HG02852 (cell line): ENCODE data around the gene SH2D4B.
"Not testable (repeated sequence)": the region's sequence is repeated elsewhere in the genome, so short reads cannot be mapped to it uniquely, and the experiment has no call there.

ENCODE experiments used
- ATAC-seq: cut with Tn5 transposase; IDR thresholded peaks from one replicate; pipeline ENCODE4 v1.9.1; 2021; ENCODE audit warnings: mild to moderate bottlenecking, moderate library complexity; ENCODE audit not compliant: unreplicated experiment

The SH2D4B gene

DNA sequence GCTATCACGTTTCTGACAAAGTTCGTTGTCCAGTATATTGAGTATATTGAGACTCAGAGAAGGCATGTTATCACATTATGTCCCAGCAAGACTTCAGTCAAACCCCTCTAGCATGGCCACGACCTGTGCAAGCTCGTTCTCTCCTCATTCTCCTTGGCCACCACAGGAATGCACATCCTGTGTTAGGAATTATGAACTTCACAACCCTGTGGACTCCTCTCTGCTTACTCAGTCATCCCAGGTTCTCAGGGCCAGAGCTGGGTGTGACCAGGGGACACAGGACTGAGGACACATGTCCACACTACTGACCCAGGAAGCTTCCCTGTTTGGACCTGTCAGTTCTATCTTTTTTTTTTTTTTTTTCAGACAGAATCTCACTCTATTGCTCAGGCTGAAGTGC is 4.4 kb downstream of the SH2D4B start:
- ATAC-seq: no peak

- ATAC-seq: no peak
These were observed 5.1 kb downstream of the SH2D4B start for GRCh38 chr10:80542652-80543318.

- ATAC-seq: not testable (repeated sequence)
These were observed 5.6 kb downstream of the SH2D4B start for GRCh38 chr10:80543319-80543672.

- ATAC-seq: no peak
These were observed 6.7 kb downstream of the SH2D4B start for GRCh38 chr10:80544316-80544953.

- ATAC-seq: no peak
These were observed 7.7 kb downstream of the SH2D4B start for GRCh38 chr10:80545258-80545881.

DNA sequence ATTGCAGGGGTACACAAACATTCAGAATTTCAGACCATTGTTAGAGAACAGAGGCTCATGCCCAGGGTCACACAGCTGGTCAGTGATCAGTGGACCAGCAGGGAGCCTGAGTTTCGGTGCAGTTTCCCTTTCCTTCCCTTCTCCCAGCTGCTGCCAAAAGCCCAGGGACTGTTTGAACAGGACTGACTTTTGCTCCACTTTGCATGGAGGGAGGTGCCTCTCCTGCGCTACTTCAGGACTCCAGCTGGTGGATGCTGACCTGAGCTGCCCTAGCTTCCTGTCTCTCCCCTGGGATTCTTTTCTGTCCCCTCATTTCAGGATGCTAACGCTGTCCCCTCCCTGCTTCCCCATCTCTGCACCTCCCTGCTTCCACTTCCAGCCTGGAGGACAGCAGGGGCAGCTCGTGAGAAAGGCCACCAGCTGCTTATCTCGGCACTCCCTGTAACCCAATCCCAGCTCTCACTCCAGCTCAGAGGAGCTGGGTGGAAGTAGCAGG is 14.5 kb downstream of the SH2D4B start:
- no peak for ATAC-seq

DNA sequence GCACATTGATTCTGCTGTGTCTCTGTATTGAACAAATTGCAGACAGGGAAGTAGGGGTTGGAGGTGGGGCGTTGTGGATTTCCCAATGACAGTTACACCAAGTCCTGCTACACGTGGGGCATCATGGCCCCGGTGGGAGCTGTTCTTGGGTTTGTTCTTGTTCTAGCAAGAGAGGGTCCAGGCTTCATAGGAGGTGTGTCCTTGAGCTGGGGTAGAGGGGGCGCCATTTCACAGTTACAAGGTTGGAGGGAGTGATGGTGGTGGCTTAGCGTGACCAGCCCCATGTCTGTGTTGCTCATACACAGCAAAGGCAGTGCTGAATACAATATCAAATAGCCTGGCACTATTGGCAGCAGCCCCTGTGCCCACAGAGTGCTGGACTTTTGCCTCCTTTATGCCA is 15.7 kb downstream of the SH2D4B start:
- no peak for ATAC-seq

GRCh38 chr10:80554050-80554449 is 16.3 kb downstream of the SH2D4B start:
- ATAC-seq: no peak

- no peak for ATAC-seq
These were observed 17.7 kb downstream of the SH2D4B start for GRCh38 chr10:80555415-80555814.

DNA sequence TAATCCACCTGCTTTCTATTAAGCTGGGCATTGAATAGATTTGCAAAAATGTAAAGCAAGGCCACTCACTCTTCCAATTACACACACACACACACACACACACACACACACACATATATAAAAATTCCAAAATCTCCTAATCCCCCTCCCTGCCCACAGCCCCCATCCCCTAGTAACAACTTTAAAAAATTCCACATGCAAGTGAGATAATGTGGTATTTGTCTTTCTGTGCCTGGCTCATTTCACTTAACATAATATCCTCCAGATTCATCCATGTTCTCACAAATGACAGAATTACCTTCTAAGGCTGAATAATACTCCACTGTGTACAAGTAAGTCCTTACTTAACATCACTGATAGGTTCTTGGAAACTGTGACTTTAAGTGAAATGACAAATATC is 24.2 kb downstream of the SH2D4B start:
- ATAC-seq: no peak

GRCh38 chr10:80567292-80567691 is 29.6 kb downstream of the SH2D4B start:
- no peak for ATAC-seq

DNA sequence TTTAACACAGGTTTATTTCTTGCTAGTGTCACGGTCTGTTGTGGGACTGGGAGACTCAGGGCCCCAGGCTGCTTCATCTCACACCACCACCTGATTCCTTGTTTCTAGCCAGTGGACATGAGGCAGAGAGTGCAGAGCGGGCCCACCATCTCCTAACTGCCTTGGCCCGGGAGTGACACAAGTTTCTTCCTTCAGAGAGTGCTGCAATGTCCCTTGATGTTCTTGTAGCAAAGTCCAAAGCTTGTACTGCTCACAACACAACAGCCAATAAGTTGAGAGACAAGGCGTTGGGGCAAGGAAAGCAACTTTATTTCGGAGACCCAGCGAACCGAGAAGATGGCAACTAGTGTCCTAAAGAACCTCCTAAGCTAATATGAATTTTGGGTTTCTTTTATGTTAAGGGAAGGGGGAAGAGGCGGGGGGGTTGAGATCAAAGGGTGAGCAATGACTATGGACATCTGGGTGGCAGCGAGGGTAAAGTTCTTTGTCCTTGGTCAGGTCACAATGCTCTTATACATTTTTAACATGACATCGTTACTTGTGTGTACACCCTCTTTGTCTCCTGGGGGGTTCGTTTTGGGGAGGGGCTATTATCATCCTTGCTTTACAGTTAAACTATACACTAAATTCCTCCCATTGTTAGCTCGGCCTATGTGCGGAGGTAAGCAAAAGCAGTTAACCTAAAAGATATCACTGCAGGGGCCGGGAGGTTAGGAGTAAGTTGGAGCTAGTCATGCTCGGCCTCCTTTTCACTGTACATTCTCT is 31.6 kb downstream of the SH2D4B start:
- no peak for ATAC-seq

DNA sequence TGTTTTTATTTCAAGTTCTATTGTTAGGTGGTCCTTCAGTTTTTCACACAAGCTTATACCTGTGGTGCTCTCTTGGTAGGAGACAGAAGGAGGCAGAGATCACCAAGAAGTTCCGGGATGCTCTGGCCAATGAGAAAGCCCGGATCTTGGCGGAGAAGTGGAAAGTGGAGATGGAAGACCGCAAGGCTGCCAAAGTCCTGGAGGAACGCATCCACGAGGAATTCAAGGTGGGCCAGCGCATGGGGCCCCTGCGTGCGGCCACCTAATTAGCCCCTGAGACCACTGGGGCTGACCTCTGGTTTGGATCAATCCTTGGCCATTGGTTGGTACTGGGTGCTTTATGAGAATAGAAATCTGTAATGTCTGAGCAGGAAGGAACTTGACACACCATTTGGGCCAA is 33.6 kb downstream of the SH2D4B start:
- ATAC-seq: no peak

DNA sequence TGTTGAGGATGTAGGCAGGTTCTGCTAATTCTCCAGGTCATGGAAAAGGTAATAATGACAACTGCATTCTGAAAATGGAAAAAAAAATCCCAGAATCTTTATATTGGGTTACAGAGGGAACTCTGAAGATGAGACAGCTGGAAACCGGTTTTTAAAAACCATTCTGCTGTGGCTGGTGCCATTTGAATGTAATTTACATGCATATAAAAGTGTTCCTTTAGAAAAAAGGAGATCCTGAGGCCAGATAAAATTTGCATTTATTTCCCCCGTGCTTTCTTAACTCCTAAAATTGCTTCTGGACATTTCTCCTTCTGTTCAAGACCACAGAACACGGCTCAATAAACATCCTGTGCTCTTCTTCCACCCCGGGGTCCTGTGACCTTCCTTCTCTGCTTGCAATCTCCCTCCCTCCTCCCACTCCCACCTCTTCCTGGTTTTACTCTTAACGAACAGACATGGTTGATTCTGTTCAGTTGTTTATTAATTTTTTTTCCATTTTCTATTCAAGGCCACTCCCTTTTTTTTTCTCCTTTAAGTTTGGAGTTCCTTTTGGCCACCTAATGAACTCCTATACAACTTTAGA is 41.6 kb downstream of the SH2D4B start:
- ATAC-seq: no peak

DNA sequence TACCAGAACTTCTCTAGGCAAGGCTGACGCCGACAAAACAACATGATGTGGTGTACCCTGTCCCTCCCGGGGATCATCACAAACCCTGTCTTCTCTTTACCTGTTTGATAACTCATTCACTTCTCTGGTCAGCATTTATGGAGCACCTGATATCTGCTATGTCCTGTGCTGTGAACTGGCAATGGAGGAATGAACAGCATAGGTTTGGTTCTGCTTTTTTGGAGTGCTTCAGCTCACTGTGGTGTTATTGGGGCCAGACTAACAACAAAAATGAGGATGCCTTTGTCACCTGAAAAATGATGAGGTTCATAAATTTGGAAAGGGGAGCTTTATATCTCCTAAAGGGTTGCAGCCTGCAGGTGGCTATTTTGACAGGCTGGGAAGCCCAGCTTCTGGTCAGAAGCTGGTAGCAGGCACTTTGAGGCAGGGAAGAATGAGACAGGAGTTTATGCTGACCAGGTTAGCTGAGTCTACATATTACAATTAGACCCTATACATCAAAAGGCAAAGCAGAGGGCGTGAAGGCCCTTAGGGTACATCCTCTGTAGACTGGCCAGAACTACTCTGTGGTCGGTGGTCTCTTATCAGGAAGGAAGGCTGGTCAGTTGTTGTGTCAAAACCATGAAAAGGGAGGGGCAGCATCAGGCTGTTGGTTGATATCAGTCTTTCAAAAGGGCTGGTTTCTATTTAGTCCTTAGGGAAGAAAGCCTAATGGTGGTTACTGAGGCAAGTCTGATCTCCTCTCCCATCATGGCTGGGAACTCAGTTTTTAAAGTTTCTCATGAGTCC is 42.3 kb downstream of the SH2D4B start:
- no peak for ATAC-seq

DNA sequence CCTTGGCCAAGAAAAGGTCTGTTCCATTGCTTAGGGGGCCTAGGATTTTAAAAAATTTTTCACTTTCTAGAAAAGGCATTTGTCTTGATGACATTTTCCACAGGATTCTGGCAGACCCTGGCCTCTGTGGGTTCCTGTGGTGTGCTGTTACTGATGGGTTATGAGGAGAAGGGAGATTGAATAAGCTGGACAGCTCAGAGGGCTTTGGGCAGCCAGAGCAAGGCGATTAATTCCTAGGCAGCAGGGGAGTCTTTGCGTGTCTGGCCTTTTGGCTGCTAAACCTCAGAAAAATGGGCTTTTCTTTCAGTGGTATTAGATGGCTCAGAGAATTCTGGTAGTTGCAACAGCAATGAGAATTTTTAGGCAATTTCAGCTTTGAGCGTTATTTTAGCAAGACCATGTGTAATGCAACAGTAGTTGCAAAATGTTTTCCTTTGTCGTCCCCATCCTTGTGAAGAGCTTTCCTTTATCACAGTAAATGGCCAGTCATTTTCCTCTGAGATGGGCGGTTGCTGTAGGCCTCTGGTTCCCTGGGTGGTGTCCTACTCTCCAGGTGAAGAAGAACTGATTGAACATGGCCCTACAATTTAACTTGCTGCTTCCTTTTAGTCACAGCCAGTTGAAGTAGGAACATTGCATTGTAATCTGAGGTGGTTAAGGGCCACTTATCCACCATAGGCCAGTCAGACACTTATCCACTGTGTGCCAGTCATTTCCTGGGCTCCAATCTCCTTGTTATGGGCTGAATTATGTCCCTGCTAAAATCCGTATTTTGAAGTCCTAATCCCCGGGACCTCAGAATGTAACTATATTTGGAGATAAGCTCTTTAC is 43.2 kb downstream of the SH2D4B start:
- no peak for ATAC-seq

DNA sequence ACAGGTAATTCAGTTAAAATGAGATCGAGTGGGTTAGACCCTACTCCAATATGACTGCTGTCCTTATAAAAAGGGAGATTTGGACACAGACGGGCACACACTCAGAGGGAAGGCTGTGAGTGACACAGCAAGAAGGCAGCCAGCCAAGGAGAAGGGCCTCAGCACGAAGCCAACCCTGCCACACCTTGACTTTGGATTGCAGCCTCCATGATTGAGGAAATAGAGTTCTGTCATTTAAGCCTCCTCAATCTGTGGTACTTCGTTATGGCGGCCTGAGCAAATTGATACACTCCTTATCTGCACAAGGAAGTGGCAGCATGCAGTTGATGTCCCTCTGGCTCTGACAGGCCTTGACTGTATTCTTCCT is 43.8 kb downstream of the SH2D4B start:
- ATAC-seq: no peak

GRCh38 chr10:80582286-80582960 is 44.7 kb downstream of the SH2D4B start:
- ATAC-seq: no peak

GRCh38 chr10:80583685-80584084 is 46.0 kb downstream of the SH2D4B start:
- ATAC-seq: no peak
